Astrocyte (in vitro differentiated cells and primary cell): ENCODE measurements around the gene CDK5RAP1. TPM values are rescaled to one million over a fixed set of nuclear protein-coding genes. Genes with fewer than 3 reads are reported as not detected.

Experiments
- DNase-seq: peaks from one replicate; pipeline ENCODE4 v3.0.0-alpha.2; 2010; ENCODE audit warnings: low read depth
- FAIRE-seq: peaks from 2 replicates; lab custom pipeline; 2011; peaks lifted over from hg19 to GRCh38; lab: Jason Lieb, UNC
- H2AFZ ChIP-seq: 2 replicates; pipeline ENCODE4 v1.6.0; 2012; ENCODE audit warnings: low read depth, low read length, inconsistent platforms
- H3K27ac ChIP-seq: 2 replicates; pipeline ENCODE4 v1.5.1; 2011; ENCODE audit warnings: low read depth, low read length, inconsistent platforms
- H3K27me3 ChIP-seq: 2 replicates; pipeline ENCODE4 v1.6.0; 2011; ENCODE audit warnings: low read length, inconsistent platforms; ENCODE audit not compliant: insufficient read depth
- H3K36me3 ChIP-seq: 2 replicates; pipeline ENCODE4 v1.5.1; 2011; ENCODE audit warnings: low read length, inconsistent platforms; ENCODE audit not compliant: insufficient read depth
- H3K4me1 ChIP-seq: 2 replicates; pipeline ENCODE4 v1.5.1; 2011; ENCODE audit warnings: low read length, inconsistent platforms; ENCODE audit not compliant: insufficient read depth
- H3K4me2 ChIP-seq: 2 replicates; pipeline ENCODE4 v1.6.0; 2012; ENCODE audit warnings: low read length, inconsistent platforms
- H3K4me3 ChIP-seq: 2 replicates; pipeline ENCODE4 v1.5.1; 2011; ENCODE audit warnings: low read depth, mild to moderate bottlenecking, low read length, inconsistent platforms; ENCODE audit not compliant: insufficient read depth
- H3K79me2 ChIP-seq: 2 replicates; pipeline ENCODE4 v1.6.0; 2012; ENCODE audit warnings: mild to moderate bottlenecking, low read length, inconsistent platforms; ENCODE audit not compliant: insufficient read depth
- H3K9ac ChIP-seq: 2 replicates; pipeline ENCODE4 v1.6.0; 2012; ENCODE audit warnings: mild to moderate bottlenecking, low read length, inconsistent platforms
- H3K9me3 ChIP-seq: 2 replicates; pipeline ENCODE4 v1.5.1; 2012; ENCODE audit warnings: low read depth, mild to moderate bottlenecking, low read length, inconsistent platforms; ENCODE audit not compliant: insufficient read depth
- H4K20me1 ChIP-seq: 2 replicates; pipeline ENCODE4 v1.6.0; 2012; ENCODE audit warnings: low read length, inconsistent platforms; ENCODE audit not compliant: insufficient read depth
- H3K27ac Mint-ChIP-seq: one replicate; pipeline ENCODE4 v1.8.0; 2021; ENCODE audit warnings: mild to moderate bottlenecking, mixed read lengths; ENCODE audit not compliant: unreplicated experiment
- H3K27me3 Mint-ChIP-seq: one replicate; pipeline ENCODE4 v1.8.0; 2021; ENCODE audit warnings: low read depth, mixed read lengths; ENCODE audit not compliant: unreplicated experiment
- H3K36me3 Mint-ChIP-seq: one replicate; pipeline ENCODE4 v1.8.0; 2021; ENCODE audit warnings: low read depth, mixed read lengths; ENCODE audit not compliant: unreplicated experiment
- H3K4me1 Mint-ChIP-seq: one replicate; pipeline ENCODE4 v1.8.0; 2021; ENCODE audit warnings: low read depth, mixed read lengths; ENCODE audit not compliant: unreplicated experiment
- H3K4me3 Mint-ChIP-seq: one replicate; pipeline ENCODE4 v1.8.0; 2021; ENCODE audit warnings: mild to moderate bottlenecking, moderate library complexity, mixed read lengths; ENCODE audit not compliant: unreplicated experiment
- H3K9me3 Mint-ChIP-seq: one replicate; pipeline ENCODE4 v1.8.0; 2021; ENCODE audit warnings: mild to moderate bottlenecking, mixed read lengths; ENCODE audit not compliant: unreplicated experiment
- EZH2 ChIP-seq: IDR thresholded peaks from 2 replicates; pipeline ENCODE4 v1.6.1; 2012; ENCODE audit warnings: mild to moderate bottlenecking, low read length, inconsistent platforms; ENCODE audit not compliant: insufficient read depth
- total RNA-seq: library from RNA; stranded (reverse); gene quantifications from 2 replicates; pipeline ENCODE4 v1.2.1, GENCODE V29; 2021
- TF ChIP-seq, protein P1 (sequence below): IDR thresholded peaks from 2 replicates; pipeline ENCODE4 v1.5.1; 2011; ENCODE audit warnings: low read depth, mild to moderate bottlenecking, inconsistent platforms, low read length, moderate library complexity; ENCODE audit not compliant: insufficient read depth

Gene CDK5RAP1
- total RNA-seq, 1 donor from 2014 or later: 29.2 TPM

DNA sequence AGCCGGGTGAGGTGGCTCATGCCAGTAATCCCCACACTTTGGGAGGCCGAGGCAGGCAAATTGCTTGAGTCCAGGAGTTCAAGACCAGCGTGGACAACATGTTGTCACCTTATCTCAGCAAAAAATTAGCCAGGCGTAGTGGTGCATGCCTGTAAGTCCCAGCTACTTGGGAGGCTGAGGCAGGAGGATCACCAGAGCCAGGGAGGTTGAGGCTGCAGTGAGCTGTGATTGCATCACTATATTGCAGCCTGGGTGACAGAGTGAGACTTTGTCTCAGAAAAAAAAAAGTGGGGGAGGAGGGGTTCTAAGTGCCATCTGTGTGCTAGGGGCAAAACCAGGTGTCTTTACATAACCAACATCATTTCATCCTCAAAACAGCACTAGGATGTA is 48.3 kb downstream of the CDK5RAP1 start:
- Histone ChIP-seq H3K9ac (no peak overlapping the region), H3K9me3 (no peaks in the 10 kb centered on the region), H3K4me2 (no peak overlapping the region), H2AFZ (no peak overlapping the region), H3K27ac (no peak overlapping the region), H3K27me3 (no peaks in the 10 kb centered on the region), H3K4me3 (no peak overlapping the region), H3K36me3 (no peaks in the 10 kb centered on the region), H3K79me2 (no peaks in the 10 kb centered on the region), H3K4me1 (no peaks in the 10 kb centered on the region), H4K20me1 (no peaks in the 10 kb centered on the region)
- no peak for DNase-seq
- no peaks in the 10 kb centered on the region for H3K9me3 Mint-ChIP-seq
- H3K4me3 Mint-ChIP-seq: no peak overlapping the region
- H3K36me3 Mint-ChIP-seq: peaks cover 7% of the 10 kb centered on the region
- FAIRE-seq: no peak
- TF ChIP-seq, protein P1, sequence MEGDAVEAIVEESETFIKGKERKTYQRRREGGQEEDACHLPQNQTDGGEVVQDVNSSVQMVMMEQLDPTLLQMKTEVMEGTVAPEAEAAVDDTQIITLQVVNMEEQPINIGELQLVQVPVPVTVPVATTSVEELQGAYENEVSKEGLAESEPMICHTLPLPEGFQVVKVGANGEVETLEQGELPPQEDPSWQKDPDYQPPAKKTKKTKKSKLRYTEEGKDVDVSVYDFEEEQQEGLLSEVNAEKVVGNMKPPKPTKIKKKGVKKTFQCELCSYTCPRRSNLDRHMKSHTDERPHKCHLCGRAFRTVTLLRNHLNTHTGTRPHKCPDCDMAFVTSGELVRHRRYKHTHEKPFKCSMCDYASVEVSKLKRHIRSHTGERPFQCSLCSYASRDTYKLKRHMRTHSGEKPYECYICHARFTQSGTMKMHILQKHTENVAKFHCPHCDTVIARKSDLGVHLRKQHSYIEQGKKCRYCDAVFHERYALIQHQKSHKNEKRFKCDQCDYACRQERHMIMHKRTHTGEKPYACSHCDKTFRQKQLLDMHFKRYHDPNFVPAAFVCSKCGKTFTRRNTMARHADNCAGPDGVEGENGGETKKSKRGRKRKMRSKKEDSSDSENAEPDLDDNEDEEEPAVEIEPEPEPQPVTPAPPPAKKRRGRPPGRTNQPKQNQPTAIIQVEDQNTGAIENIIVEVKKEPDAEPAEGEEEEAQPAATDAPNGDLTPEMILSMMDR: no peak
- no peak for TF ChIP-seq EZH2
- H3K4me1 Mint-ChIP-seq: peaks cover 10% of the 10 kb centered on the region
- H3K27me3 Mint-ChIP-seq: no peaks in the 10 kb centered on the region
- no peak overlapping the region for H3K27ac Mint-ChIP-seq

DNA sequence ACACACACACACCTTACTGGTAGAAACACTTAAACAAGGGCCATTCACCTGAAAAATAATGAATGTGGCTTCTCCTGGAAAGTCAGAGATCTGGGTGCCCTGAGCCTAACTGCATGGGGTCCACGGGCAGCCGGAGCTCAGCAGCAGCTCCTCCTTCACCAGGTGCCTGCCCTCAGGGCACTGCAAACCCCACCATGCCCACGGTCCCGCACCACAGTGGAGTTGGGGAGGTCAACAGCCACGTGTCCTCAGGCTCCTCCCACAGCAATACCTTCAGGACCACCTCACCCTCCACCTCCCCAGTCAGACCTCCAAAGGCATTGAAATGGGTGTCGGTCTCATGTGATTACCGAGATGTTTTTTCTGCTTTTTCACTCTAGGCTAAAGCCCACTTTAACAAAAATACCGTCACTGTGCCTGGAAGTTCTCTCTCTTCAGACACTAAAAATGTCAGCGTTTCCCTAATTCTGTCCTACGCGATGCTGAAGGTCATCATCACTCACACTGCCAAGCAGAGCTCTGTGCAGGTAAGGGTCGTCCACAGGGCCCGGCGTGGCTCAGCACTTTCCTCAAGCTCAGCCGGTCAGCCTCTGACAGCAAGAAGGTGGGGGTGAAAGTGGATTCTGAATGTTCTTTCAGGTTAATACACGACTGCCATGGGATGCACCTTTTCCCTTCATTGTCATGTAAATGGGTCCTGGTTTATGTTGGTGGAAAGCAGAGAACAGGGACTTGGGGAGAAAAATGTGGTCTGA is 48.9 kb downstream of the CDK5RAP1 start:
- Histone ChIP-seq H3K4me1 (no peaks in the 10 kb centered on the region), H2AFZ (no peak overlapping the region), H4K20me1 (no peaks in the 10 kb centered on the region), H3K4me3 (no peak overlapping the region), H3K4me2 (no peak overlapping the region), H3K27me3 (no peaks in the 10 kb centered on the region), H3K27ac (no peak overlapping the region), H3K9ac (no peak overlapping the region), H3K9me3 (no peaks in the 10 kb centered on the region), H3K36me3 (no peaks in the 10 kb centered on the region), H3K79me2 (no peaks in the 10 kb centered on the region)
- Mint-ChIP-seq H3K4me3 (no peak overlapping the region), H3K36me3 (peaks cover 7% of the 10 kb centered on the region), H3K27ac (no peak overlapping the region), H3K27me3 (no peaks in the 10 kb centered on the region), H3K4me1 (peaks cover 10% of the 10 kb centered on the region), H3K9me3 (no peaks in the 10 kb centered on the region)
- FAIRE-seq: no peak
- TF ChIP-seq, protein P1: no peak
- no peak for TF ChIP-seq EZH2
- DNase-seq: no peak

DNA sequence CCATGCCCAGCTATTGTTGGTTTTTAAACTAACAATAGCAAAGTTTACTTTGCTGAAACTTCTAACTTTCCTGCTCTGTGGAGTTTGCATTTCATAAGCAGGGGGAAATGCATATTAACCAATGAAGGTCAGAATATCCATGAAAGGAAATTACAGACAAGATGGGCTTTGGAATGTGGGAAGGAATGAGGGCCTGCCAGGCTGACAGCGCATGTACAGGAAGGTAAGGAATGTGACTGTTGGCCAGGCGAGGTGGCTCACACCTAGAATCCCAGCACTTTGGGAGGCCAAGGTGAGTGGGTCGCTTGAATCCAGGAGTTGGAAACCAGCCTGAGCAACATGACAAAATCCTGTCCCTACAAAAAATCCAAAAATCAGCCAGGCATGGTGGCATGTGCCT is 49.6 kb downstream of the CDK5RAP1 start:
- Histone ChIP-seq H3K27me3 (no peaks in the 10 kb centered on the region), H3K79me2 (no peaks in the 10 kb centered on the region), H3K4me1 (no peaks in the 10 kb centered on the region), H3K4me3 (no peak overlapping the region), H3K36me3 (no peaks in the 10 kb centered on the region), H3K27ac (no peak overlapping the region), H3K9me3 (no peaks in the 10 kb centered on the region), H3K9ac (no peak overlapping the region), H3K4me2 (no peak overlapping the region), H4K20me1 (no peaks in the 10 kb centered on the region), H2AFZ (no peak overlapping the region)
- no peak for DNase-seq
- peaks cover 7% of the 10 kb centered on the region for H3K36me3 Mint-ChIP-seq
- H3K9me3 Mint-ChIP-seq: no peaks in the 10 kb centered on the region
- TF ChIP-seq, protein P1: no peak
- no peak for TF ChIP-seq EZH2
- no peak overlapping the region for H3K27ac Mint-ChIP-seq
- no peaks in the 10 kb centered on the region for H3K27me3 Mint-ChIP-seq
- no peak for FAIRE-seq
- no peak overlapping the region for H3K4me3 Mint-ChIP-seq
- H3K4me1 Mint-ChIP-seq: peaks cover 10% of the 10 kb centered on the region
